ENCODE measurements around the gene ZDHHC14. TPM values are rescaled to one million over a fixed set of nuclear protein-coding genes. Genes with fewer than 3 reads are reported as not detected.
A peak's percentile ranks its signal among the peaks of the same experiment; 100 is the strongest.

Gene ZDHHC14
- total RNA-seq, 2 donors from 2014 or later = 53.3 to 66.2 TPM

DNA sequence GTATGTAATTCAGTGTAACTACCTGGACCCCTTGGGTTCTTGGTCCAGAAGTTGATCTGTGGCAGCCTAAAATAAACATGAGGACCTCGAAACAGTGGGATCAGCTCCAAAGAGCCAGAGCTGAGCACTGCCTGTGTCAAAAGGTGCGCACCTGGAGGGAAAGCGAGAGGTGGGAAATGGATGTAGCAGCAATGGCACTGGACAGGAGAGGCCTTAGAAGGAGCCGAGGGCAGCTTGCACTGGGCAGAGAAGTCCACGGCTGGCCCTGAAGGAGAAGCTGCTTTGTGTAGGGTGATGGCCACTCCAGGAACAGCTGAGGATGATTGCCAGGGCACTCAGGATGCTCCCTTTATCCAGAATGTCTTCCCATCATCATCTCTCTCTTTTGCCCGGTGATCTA is 228.1 kb downstream of the ZDHHC14 start:
- no peak for TF ChIP-seq POLR2AphosphoS5 (IDR thresholded peaks at IDR 0.05)
- no peak for TF ChIP-seq POLR2A (IDR thresholded peaks at IDR 0.05)
- no peak for DNase-seq (ENCODE audit: low spot score)
- Histone ChIP-seq H3K27ac (no peak overlapping the region), H3K4me3 (no peak overlapping the region), H3K36me3 (no peaks in the 10 kb centered on the region), H3K27me3 (replicated peaks; ENCODE audit: insufficient read depth) (no peaks in the 10 kb centered on the region), H3K9me3 (no peaks in the 10 kb centered on the region), H3K4me1 (replicated peaks) (no peaks in the 10 kb centered on the region)
- WGBS = 93% methylated on average over 6 of the region's 6 CpGs
- intact Hi-C loops (cut with DNase I) = no loop called here

DNA sequence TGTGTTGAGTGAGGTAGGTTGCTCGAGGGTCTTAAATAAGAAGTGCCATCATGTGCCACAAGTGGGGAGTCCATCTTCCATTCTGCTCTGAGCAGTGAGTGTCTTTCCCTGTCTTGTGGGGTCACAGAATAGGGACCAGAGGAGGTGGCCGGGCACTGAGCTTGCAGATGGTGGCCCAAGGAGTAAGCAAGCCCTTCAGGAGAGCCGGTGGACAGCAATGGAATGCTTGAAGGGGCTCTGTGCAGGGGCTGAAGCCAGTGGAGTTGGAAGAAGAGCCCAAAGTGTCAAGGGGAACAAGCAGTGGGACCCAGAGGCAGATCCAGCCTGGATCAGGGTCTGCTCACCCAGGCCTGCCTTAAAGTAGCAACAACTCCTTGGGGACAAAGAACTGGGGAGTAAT is 228.6 kb downstream of the ZDHHC14 start:
- no peaks in the 10 kb centered on the region for H3K36me3 ChIP-seq
- TF ChIP-seq POLR2A (IDR thresholded peaks at IDR 0.05) = no peak
- TF ChIP-seq, protein P1, sequence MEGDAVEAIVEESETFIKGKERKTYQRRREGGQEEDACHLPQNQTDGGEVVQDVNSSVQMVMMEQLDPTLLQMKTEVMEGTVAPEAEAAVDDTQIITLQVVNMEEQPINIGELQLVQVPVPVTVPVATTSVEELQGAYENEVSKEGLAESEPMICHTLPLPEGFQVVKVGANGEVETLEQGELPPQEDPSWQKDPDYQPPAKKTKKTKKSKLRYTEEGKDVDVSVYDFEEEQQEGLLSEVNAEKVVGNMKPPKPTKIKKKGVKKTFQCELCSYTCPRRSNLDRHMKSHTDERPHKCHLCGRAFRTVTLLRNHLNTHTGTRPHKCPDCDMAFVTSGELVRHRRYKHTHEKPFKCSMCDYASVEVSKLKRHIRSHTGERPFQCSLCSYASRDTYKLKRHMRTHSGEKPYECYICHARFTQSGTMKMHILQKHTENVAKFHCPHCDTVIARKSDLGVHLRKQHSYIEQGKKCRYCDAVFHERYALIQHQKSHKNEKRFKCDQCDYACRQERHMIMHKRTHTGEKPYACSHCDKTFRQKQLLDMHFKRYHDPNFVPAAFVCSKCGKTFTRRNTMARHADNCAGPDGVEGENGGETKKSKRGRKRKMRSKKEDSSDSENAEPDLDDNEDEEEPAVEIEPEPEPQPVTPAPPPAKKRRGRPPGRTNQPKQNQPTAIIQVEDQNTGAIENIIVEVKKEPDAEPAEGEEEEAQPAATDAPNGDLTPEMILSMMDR (IDR thresholded peaks at IDR 0.05) = no peak
- no peak for TF ChIP-seq POLR2AphosphoS5 (IDR thresholded peaks at IDR 0.05)
- H3K27ac ChIP-seq = no peak overlapping the region
- intact Hi-C loops (cut with DNase I) = no loop called here
- H3K9me3 ChIP-seq = no peaks in the 10 kb centered on the region
- 100% methylated on average over 3 of the region's 3 CpGs for WGBS
- no peaks in the 10 kb centered on the region for H3K27me3 ChIP-seq (replicated peaks; ENCODE audit: insufficient read depth)
- DNase-seq (ENCODE audit: low spot score) = no peak
- no peak overlapping the region for H3K4me3 ChIP-seq
- H3K4me1 ChIP-seq (replicated peaks) = no peaks in the 10 kb centered on the region

DNA sequence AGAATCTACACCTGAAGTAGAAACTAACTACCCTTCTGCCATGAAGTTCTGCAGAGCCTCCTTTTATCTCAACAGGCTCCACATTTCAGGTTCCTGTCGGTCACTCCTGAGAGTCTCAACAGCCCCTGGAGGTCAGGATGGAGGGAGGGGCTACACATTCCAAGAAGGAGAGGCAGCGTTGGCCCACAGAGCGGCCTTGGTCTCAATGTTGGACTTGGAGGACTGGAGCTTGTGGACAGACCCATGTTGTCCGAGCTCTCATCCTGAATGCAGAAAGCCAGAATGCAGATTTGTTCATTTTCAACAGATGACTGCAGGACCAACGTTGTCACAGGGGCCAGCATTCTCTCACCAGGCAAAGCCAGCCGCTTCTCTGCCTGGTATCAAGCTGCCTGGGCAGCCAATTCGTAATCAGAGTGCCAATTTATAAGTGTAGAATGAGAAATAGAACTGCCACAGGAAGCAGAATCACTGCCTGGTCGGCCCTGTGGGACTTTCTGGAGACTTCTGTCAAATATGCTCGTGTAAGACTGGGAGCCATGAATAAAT is 229.5 kb downstream of the ZDHHC14 start:
- TF ChIP-seq POLR2A (IDR thresholded peaks at IDR 0.05) (no peak), POLR2AphosphoS5 (IDR thresholded peaks at IDR 0.05) (no peak)
- TF ChIP-seq, protein P1 (IDR thresholded peaks at IDR 0.05) = no peak
- Histone ChIP-seq H3K27ac (no peak overlapping the region), H3K27me3 (replicated peaks; ENCODE audit: insufficient read depth) (no peaks in the 10 kb centered on the region), H3K4me3 (no peak overlapping the region), H3K9me3 (no peaks in the 10 kb centered on the region), H3K4me1 (replicated peaks) (no peaks in the 10 kb centered on the region), H3K36me3 (no peaks in the 10 kb centered on the region)
- intact Hi-C loops (cut with DNase I) = no loop called here
- no peak for DNase-seq (ENCODE audit: low spot score)
- 90% methylated on average over 9 of the region's 9 CpGs for WGBS

DNA sequence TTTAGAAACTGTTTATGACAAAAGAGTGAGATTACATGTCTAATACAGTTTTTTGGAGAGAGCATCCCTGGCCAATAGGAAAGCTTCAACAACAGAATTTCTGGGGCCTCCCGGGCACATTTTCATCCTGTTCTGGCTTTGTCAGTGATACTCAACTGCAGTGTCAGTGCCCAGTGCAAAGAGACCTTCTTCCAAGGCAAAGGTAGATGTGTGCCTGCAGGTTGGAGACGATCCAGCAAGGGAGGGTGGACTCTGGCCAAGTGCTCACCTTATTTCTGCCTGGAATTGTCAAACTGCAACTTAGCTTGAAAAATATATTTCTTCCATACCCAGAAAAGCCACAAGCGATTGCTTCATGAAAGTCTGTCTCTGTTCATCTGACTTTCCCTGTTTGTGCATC is 230.4 kb downstream of the ZDHHC14 start:
- no peak overlapping the region for H3K4me3 ChIP-seq
- no peak for DNase-seq (ENCODE audit: low spot score)
- H3K9me3 ChIP-seq = no peaks in the 10 kb centered on the region
- 67% methylated on average over 3 of the region's 3 CpGs for WGBS
- H3K4me1 ChIP-seq (replicated peaks) = no peaks in the 10 kb centered on the region
- no peaks in the 10 kb centered on the region for H3K36me3 ChIP-seq
- TF ChIP-seq POLR2A (IDR thresholded peaks at IDR 0.05) (no peak), POLR2AphosphoS5 (IDR thresholded peaks at IDR 0.05) (no peak)
- TF ChIP-seq, protein P1 (IDR thresholded peaks at IDR 0.05) = no peak
- H3K27ac ChIP-seq = no peak overlapping the region
- intact Hi-C loops (cut with DNase I) = no loop called here
- no peaks in the 10 kb centered on the region for H3K27me3 ChIP-seq (replicated peaks; ENCODE audit: insufficient read depth)

DNA sequence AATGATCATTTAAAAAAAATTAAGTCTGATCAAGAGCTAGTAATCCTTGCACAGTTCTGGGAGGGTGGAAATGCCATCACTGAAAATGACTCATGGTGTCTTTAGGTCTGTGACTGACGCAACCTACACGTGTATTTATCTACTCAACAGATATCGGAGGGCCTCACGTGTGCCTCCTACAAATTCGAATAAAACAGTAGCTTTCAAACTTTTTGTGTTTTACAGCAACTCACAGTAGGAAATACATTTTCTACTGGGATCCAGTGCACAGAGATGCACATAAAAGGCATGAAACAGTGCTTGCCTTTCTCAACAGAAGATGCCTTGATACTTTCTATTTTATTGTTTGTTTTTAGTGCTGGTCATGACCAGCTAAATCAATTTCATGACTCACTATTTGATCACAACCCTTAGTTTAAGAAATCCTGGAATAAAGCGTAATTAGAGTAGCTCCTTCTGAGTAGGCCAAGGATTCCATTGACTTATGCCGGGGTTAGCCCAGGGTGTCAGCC is 232.1 kb downstream of the ZDHHC14 start:
- H3K36me3 ChIP-seq = no peaks in the 10 kb centered on the region
- H3K4me3 ChIP-seq = no peak overlapping the region
- 82% methylated on average over 7 of the region's 7 CpGs for WGBS
- no peaks in the 10 kb centered on the region for H3K27me3 ChIP-seq (replicated peaks; ENCODE audit: insufficient read depth)
- intact Hi-C loops (cut with DNase I) = no loop called here
- H3K27ac ChIP-seq = peak overlapping the region; percentile 30 to 33
- peak; percentile 4 for TF ChIP-seq POLR2AphosphoS5 (IDR thresholded peaks at IDR 0.05)
- TF ChIP-seq, protein P1 (IDR thresholded peaks at IDR 0.05) = no peak
- no peaks in the 10 kb centered on the region for H3K4me1 ChIP-seq (replicated peaks)
- no peak for DNase-seq (ENCODE audit: low spot score)
- H3K9me3 ChIP-seq = no peaks in the 10 kb centered on the region

Measured in prostate gland (tissue), 2 donors.